Thyroid gland (tissue), 4 donors: ENCODE measurements around the gene EXT2.

ENCODE experiments used
- CTCF ChIP-seq, 6 experiments: fragments of 200-600 bp in 3 of 6; fragments of 450-650 bp in 3 of 6; sonication (generic) in 3 of 6; IDR thresholded peaks; one replicate each; pipeline ENCODE4 v1.5.1; 2016 to 2019; ENCODE audit warnings: antibody characterized with exemption in 6 of 6, mild to moderate bottlenecking in 2 of 6, inconsistent platforms in 1 of 6, moderate library complexity in 1 of 6
- POLR2A ChIP-seq, 2 donors: fragments of 450-650 bp; IDR thresholded peaks; one replicate each; pipeline ENCODE4 v1.6.1; 2017; ENCODE audit warnings: antibody characterized with exemption in 2 of 2, mild to moderate bottlenecking in 2 of 2, moderate library complexity in 1 of 2

GRCh38 chr11:44243086-44243485 is 147.6 kb downstream of the EXT2 start:
- TF ChIP-seq CTCF (IDR thresholded peaks at IDR 0.05) (no peak), POLR2A (IDR thresholded peaks at IDR 0.05) (no peak)
